Hepatic stellate cell (primary cell): ENCODE results near the gene KCTD17.

Source experiments
- DNase-seq: peaks from one replicate; pipeline ENCODE4 v3.0.0; 2011; ENCODE audit warnings: low spot score

Gene KCTD17

DNA sequence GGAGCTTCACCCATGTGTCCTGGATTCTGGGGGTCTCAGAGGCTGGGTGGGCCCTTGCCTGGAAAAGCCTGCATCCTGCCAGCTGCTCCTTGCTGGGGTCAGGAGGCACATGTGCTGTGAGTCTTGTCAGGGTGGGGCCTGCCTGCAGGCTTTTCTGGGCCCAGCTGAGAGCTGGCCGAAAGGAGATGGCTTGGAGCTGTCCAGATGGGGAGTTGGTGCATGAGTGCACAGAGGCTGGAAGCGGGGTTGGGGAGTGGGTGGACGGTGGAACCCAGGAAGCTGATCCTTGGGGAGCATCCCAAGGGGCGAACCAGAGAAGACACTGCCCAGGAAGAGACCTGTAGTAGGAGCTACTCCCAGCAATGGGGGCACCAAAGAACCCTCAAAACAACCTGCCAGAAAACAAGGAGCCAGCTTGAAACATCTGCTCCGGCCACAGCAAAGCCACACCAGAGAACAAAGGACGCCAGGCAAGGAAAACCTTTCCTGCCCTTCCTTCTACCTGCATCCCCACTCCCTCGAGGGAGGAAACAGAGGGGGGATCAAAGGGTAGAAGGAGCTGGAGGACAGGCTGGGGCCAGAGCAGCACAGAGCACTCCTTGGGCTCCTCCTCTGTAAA is 8.2 kb upstream of the KCTD17 start:
- DNase-seq, result no peak

DNA sequence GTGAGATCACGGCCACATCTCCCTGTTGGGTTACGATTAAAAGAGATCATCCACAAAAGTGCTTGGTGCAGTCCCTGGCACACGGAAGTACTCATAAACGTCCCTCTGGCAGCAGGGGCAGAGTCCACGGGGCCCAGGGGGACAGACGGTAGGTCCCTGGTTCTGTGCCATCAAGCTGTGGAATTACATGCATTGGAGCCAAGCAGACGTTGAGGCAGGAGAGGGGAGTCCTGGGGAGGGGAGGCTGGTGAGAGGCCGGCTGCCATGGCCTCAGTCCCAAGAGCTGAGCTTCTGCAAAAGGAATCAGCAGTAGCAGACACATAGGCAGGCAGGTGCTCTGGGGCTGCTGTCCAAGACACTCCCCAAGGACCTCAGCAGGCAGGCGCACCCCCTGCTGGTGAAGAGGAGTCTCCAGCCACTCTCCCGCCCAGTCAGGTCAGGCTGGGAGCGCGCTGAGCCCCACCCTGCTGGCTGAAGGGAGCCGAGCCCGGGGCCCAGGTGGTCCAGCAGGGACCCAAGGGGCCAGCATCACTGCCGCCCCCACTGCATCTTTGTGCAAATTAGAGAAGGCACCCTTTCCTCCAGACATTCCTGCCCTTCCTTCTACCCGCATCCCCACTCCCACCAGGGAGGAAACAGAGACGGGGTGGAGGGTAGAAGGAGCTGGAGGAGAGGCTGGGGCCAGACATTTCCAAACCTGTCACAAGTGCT is 7.6 kb upstream of the KCTD17 start:
- DNase-seq, result peak; percentile 63

DNA sequence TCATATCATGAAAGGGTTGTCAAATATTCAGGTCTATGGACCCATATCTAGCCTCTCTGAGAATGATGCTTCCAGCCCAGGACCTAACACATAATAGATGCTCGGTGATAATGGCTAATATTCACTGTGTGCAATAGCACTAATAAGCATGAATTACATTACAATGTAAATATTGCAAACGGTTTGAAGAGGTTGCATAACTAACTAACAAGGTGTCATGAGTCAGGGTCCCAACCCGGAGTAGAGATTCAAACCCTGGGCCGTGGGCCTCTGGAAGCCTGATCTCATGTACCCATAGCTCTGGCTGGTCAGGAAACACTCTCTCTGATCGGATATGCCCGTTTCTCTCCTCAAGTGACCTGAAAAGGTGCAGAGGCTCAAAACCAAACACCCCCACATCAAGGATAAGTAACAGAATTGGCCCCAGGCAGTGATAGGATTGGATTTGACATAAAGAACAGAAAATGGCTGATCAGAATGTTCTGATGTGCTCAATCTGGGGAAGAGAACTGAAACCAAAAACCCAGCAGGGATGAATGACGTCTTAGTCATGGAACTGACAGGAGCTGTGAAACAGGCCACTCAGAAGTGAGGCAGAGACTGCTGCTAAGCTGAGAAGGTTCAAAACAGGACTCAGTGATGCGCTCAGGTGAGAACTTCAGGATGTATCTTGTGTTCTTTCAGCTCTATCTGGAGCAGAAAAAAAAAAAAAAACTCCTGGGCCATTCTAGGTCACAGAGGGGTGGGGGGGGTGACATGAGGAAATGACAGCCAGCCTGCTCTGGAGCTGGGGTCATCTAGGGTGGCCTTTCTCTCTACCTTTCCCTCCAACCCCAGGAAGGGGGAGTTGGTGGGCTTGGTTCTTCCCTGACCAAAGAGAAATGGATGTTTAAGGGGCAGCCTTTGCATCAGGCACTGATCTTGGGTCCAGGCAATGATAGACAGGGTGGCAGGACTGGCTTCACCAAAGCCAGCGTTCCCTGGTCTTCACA is 6.6 kb upstream of the KCTD17 start:
- DNase-seq, result no peak

DNA sequence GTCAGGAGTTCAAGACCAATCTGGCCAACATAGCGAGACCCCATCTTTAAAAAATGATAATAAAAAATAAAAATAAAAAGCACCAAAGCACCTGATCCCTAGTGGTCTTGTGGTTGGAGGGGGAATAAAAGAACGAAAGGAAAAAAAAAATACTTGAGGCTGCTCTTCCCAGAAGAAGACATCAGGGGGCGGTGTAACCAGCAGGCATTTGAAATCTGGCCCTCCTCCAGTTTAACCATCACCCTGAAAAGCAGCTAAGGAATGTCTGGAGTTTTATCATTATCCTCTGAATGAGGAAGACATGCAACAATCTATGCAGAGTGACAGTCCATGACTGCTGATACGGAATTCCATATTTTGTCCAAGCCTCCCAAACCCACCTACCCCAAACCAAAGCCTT is 5.6 kb upstream of the KCTD17 start:
- DNase-seq, result peak; percentile 80

- DNase-seq, result no peak
Observed at GRCh38 chr22:37046589-37046988, 5.0 kb upstream of the KCTD17 start.

GRCh38 chr22:37047006-37047405 is 4.5 kb upstream of the KCTD17 start:
- no peak for DNase-seq

GRCh38 chr22:37048133-37048532 is 3.4 kb upstream of the KCTD17 start:
- DNase-seq, result peak; percentile 60

DNA sequence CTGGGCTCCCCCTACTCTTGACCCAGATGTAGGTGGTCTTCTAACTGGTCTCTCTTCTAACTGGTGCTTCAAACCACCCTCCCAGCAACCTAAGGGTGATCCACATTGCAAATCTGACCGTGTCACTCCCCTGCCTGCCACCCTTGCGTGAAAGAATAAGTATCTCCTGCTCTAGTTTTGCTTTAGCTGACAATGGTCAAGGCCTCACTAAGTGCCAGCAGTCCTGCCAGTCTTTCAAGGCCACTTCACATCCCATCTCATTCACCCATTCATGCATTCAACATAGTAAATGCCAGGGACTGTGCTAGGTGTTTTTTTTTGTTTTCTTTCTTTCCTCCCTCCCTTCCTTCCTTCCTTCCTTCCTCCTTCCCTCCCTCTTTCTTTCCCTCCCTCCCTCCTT is 2.3 kb upstream of the KCTD17 start:
- DNase-seq, result no peak

GRCh38 chr22:37050913-37051312 is 629 bp upstream of the KCTD17 start:
- no peak for DNase-seq

DNA sequence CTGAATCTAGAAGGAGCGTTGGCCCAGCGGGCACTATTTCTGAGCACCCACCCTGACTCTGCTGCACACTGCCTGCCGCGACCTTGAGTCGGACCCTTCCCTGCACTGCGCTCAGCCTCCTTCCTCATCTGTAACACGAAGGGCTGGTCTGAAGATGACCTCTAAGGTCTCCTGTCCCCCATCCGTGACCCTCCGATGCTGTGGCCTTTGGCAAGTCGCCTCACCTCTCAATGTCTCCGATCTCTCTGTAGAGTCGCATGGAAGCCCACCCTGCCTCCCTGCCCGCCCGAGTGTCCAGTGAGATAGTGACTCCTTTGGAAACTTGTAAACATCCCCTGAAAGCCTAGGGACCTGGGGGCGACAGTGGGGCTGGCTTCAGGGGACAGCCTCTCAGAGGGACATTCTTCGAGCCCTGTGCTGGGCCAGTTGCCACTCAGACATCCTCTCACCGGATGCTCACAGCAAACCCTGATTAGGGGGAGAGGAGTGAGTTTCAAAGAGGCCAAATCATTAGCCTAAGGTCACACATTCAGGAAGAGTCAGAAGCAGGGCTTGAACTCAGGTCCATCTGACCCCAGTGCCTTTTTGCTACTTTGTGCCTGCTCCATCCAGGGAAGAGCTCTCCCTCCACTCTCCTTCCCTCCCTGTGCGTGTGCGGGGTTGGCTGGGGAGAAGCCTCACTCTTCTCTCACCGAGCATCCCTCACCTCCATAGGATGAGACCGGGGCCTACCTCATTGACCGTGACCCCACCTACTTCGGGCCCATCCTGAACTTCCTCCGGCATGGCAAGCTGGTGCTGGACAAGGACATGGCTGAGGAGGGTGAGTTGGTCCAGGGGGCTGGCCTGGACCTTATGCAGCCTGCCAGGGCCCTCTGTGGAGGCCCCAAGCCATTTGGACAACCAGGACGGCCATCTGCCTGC is 1.1 kb downstream of the KCTD17 start:
- no peak for DNase-seq

DNA sequence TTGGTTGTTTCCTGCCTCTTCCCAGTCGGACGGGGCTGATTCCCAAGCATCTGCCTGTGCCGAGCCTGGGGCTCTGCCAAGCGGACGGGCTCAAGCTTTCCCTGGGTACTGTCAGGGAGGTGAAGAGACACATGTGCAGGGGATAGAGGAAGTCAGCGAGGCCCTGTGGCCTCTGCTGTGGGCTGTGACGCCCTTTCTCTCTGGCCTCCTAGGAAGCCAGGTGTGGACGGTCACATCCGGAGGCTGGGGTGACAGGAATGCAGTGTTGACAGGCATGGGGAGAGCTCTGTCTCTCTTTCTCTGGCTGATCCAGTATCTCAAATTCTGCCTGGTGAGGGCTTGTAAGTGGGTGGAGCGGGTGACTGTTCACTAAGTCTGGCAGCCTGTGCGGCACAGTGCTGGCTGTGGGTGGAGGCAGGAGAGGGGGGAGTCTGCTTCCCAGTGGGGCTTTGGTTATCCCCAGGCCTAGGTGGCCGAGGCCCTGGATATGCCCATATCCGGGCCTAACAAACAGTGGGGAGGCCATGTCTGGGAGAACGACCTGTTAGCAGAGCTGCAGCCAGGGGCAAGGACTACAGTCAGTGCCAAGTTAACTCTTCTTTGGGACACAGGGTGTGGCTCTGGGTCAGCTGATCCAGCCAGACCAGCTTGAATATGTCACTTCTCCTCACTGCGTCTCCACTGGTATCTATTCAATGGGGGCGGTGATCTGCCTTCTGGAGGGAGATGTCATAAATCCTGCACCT is 1.9 kb downstream of the KCTD17 start:
- no peak for DNase-seq

DNA sequence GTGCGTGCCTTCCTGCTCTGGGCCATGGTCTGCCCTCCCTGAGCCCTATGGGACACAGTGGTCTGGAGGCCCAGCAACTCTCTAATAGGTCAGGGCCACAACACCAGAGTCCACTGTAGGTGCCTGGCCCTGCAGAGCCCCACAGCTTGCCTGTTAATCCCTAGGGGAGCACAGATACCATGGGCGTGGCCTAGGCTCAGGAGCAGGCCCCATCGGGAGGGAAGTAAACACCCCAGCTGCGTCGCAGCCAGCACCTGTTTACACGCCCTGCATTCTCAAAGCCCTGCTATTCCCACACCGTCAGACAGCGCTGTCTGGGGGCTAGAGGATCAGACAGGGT is 2.5 kb downstream of the KCTD17 start:
- DNase-seq, result no peak

DNA sequence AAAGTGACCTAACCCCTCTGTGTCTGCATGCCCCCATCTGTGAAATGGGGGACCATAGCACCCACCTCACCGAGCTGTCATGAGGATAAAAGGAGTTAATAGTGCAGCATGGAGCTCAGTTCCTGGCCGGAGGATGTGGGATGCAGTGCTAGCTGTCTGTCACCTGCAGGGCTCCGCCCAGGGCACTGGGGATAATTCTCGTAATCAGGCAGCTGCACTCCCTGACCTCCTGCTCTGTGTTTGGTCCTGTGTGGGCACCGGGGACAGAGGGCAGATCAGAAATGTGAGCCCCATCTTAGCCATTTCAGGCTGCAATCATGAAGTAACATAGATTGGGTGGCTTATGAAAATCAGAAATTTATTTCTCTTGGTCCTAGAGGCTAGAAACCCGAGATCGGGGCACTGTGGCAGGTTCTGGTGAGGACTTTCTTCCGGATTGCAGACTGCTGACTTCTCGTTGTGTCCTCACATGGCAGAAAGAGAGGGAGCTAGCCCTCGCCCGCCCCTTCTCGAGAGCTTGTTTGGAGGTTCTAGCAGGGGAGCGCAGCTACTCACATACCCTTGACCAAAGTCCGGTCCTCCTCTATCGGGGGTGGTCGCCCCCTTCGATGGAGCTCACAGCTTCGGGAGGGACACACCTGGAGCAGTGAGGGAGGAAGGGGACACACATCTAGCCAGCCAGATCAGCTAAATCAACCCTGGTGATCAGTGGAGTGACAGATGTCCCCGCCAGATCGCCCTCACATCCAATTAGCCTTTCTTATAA is 3.2 kb downstream of the KCTD17 start:
- DNase-seq, result no peak

- DNase-seq, result no peak
Observed at GRCh38 chr22:37056246-37056645, 4.7 kb downstream of the KCTD17 start.

GRCh38 chr22:37057226-37057625 is 5.7 kb downstream of the KCTD17 start:
- DNase-seq, result no peak

GRCh38 chr22:37057796-37058510 is 6.4 kb downstream of the KCTD17 start:
- no peak for DNase-seq

DNA sequence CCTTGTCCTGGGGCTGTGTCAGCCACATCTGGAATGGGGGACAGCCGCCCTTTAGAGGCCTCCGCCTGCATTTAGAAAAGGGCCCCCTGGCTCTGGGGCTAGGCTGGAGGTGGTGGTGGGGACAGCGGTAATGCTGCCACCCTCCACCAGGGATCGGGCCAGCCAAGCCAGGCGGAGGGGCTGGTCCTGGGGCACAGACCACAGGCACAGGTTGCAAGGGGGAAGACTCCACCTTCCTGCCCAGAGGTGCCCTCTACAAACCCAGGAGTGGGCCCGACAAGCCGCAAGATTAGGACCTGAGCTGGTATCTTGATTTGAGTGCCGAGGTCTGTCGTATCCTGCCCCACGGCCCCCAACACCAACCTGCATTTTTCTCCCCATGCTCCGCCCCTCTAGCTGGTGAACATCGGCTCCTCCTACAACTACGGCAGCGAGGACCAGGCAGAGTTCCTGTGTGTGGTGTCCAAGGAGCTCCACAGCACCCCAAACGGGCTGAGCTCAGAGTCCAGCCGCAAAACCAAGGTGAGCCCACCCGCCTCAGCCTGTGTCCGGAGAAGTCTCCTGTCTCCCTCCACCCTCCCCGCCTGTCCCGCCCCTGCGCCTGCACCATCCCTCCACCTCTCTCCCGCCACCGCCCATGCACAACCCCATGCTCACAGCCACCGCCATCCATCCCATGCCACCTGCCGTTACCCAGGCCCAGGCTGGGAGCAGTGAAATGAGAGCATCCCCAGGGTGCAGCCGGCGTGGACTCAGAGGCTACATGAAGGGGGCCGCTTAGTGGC is 7.6 kb downstream of the KCTD17 start:
- DNase-seq, result no peak

DNA sequence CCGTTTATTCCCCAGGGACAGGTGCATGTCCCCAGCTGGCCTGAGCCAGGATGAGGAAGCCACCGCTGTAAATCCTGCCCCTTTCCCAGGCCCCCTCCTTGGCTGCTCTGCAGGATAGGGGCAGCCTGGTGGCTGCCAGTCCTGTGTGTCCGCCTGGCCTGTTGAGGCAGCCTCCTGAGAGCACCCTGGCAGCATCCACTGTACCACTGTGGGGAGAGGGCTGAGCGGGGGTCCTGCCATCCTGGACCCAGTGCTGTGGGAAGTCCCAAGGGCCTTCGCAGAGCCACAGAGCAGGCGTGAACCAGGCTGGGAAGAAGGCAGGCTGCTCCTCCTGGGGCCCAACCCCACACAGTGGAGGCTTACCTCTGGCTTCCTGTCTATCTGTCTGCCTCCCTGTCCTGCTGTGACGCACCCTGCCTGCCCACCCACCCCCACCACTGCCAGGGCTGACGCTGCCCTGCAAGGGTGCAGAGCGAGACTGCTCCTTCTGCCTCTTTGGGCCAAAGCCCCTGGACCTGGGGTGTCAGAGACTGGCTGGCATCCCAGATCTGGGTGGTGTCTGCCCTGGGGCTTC is 8.4 kb downstream of the KCTD17 start:
- DNase-seq, result no peak
